RWPE1 (cell line): Measurements from ENCODE around the gene CLIC3.

Experiments
- CTCF ChIA-PET: fragments of 350-600 bp; sonication (Branson Sonifier 250); formaldehyde crosslinking; extraction: SDS; loops from one replicate; lab custom pipeline; 2021; lab: Yijun Ruan, JAX
- POLR2A ChIA-PET: fragments of 400-600 bp; formaldehyde crosslinking; extraction: SDS; loops from one replicate; lab custom pipeline; 2020; ENCODE audit warnings: antibody characterized with exemption; ENCODE audit not compliant: low non-redundant PET; lab: Yijun Ruan, JAX
- DNase-seq: peaks from one replicate; pipeline ENCODE4 v3.0.0; 2012; ENCODE audit warnings: low spot score
- H3K27ac ChIP-seq: fragments of 450-650 bp; 2 replicates; pipeline ENCODE4 v1.5.1; 2017
- CTCF ChIP-seq: fragments of 450-650 bp; conservative IDR thresholded peaks from 2 replicates; pipeline ENCODE4 v1.5.1; 2017; ENCODE audit warnings: low read depth, mild to moderate bottlenecking

CLIC3 gene

GRCh38 chr9:137022662-137023008, 26.3 kb upstream of the CLIC3 start:
- DNase-seq: no peak
- H3K27ac ChIP-seq: peak overlapping the region; percentile 81
- CTCF ChIA-PET: interaction anchor here (0.6 to 6.1 kb wide), 3 partner anchors 12 to 62 kb away, joined by 3 to 36 read pairs (median 7); no protein-coding TSS in a partner anchor
- no peak for TF ChIP-seq CTCF
- POLR2A ChIA-PET: no interaction called here

GRCh38 chr9:137021979-137022661, 25.8 kb upstream of the CLIC3 start:
- TF ChIP-seq CTCF: no peak
- ChIA-PET CTCF (interaction anchor here (0.6 to 6.1 kb wide), 3 partner anchors 13 to 63 kb away, joined by 3 to 36 read pairs (median 7); no protein-coding TSS in a partner anchor), POLR2A (interaction anchor here (0.6 kb wide), 1 partner anchor 205 kb away, joined by 3 read pairs; no protein-coding TSS in a partner anchor)
- peak overlapping the region; percentile 81 for H3K27ac ChIP-seq
- peak; percentile 95 for DNase-seq

- peak overlapping the region; percentile 47 for H3K27ac ChIP-seq
- no peak for TF ChIP-seq CTCF
- ChIA-PET CTCF (interaction anchor here (0.7 to 6.1 kb wide), 3 partner anchors 13 to 76 kb away, joined by 4 to 36 read pairs (median 5); no protein-coding TSS in a partner anchor), POLR2A (interaction anchor here (0.6 kb wide), 1 partner anchor 205 kb away, joined by 3 read pairs; no protein-coding TSS in a partner anchor)
- DNase-seq: no peak
Observed at GRCh38 chr9:137021568-137021978, 25.2 kb upstream of the CLIC3 start.

- POLR2A ChIA-PET: interaction anchor here (0.6 kb wide), 2 partner anchors 61 to 204 kb away, joined by 3 to 4 read pairs; no protein-coding TSS in a partner anchor
- CTCF ChIA-PET: interaction anchor here (0.6 to 6.1 kb wide), 4 partner anchors 14 to 487 kb away, joined by 4 to 36 read pairs (median 5); no protein-coding TSS in a partner anchor
- DNase-seq: no peak
- peak overlapping the region; percentile 47 for H3K27ac ChIP-seq
- no peak for TF ChIP-seq CTCF
Observed at GRCh38 chr9:137020771-137021567, 24.6 kb upstream of the CLIC3 start.

- POLR2A ChIA-PET: interaction anchor here (0.6 kb wide), 1 partner anchor 9 kb away, joined by 3 read pairs; no protein-coding TSS in a partner anchor
- DNase-seq: no peak
- H3K27ac ChIP-seq: no peak overlapping the region; the same call in 1 of the 2 replicates
- TF ChIP-seq CTCF: no peak
- CTCF ChIA-PET: interaction anchor here (0.6 to 6.1 kb wide), 3 partner anchors 9 to 77 kb away, joined by 3 to 36 read pairs (median 12); partner anchors contain the start of gene ABCA2
Observed at GRCh38 chr9:137019891-137020683, 23.7 kb upstream of the CLIC3 start.
